ENCODE data around the gene CTBP2.

DNA sequence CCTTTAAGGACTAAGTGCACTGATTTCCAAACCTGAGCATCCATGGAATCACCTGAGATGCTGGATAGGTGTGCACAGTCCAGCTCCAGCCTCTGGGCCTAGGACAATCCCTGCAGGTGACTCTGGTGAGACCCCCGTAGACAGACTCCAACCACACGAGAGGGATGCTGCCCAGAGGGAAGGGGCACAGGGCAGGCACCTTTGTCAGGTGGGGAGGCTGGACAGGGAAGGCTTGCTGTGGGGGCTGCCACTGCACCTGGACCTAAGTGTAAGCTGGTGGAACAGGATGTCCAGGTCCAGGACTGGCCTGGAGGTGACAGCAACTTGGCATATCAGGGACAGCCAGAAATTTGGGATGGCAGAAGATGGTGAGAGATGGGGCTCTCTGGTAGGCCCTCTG lies 45.1 kb upstream of the CTBP2 start:
- TF ChIP-seq, protein P1, sequence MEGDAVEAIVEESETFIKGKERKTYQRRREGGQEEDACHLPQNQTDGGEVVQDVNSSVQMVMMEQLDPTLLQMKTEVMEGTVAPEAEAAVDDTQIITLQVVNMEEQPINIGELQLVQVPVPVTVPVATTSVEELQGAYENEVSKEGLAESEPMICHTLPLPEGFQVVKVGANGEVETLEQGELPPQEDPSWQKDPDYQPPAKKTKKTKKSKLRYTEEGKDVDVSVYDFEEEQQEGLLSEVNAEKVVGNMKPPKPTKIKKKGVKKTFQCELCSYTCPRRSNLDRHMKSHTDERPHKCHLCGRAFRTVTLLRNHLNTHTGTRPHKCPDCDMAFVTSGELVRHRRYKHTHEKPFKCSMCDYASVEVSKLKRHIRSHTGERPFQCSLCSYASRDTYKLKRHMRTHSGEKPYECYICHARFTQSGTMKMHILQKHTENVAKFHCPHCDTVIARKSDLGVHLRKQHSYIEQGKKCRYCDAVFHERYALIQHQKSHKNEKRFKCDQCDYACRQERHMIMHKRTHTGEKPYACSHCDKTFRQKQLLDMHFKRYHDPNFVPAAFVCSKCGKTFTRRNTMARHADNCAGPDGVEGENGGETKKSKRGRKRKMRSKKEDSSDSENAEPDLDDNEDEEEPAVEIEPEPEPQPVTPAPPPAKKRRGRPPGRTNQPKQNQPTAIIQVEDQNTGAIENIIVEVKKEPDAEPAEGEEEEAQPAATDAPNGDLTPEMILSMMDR (IDR thresholded peaks at IDR 0.05; ENCODE audit: low read length): no peak
- TF ChIP-seq EZH2phosphoT487 (IDR thresholded peaks at IDR 0.05; ENCODE audit: low read length) (no peak), EZH2 (optimal IDR thresholded peaks at IDR 0.05; ENCODE audit: low read depth, low read length) (no peak)

Data from MM.1S (cell line).